Keratinocyte (primary cell): Measurements from ENCODE around the gene DPCD. TPM values are rescaled to one million over a fixed set of nuclear protein-coding genes. Genes with fewer than 3 reads are reported as not detected.

ENCODE experiments used
- DNase-seq: peaks from one replicate; pipeline ENCODE4 v3.0.0-alpha.2; 2011; ENCODE audit warnings: low read depth, missing footprints, low spot score
- FAIRE-seq: peaks from 2 replicates; lab custom pipeline; 2011; peaks lifted over from hg19 to GRCh38; lab: Jason Lieb, UNC
- H2AFZ ChIP-seq: 2 replicates; pipeline ENCODE4 v1.6.0; 2012; ENCODE audit warnings: low read length, control low read depth, inconsistent platforms; ENCODE audit not compliant: control insufficient read depth
- H3K27ac ChIP-seq: 2 replicates; pipeline ENCODE4 v1.5.1; 2011; ENCODE audit warnings: low read length; ENCODE audit not compliant: control insufficient read depth, insufficient read depth
- H3K27me3 ChIP-seq: 3 replicates; pipeline ENCODE4 v1.6.0; 2011; ENCODE audit warnings: low read length; ENCODE audit not compliant: control insufficient read depth, insufficient read depth; ENCODE audit errors: extremely low read depth
- H3K36me3 ChIP-seq, 2 experiments: 2 replicates in 1 of 2; 3 replicates in 1 of 2; pipeline ENCODE4 v1.5.1; 2011; ENCODE audit warnings: low read length in 2 of 2, mild to moderate bottlenecking in 1 of 2; ENCODE audit not compliant: control insufficient read depth in 2 of 2, insufficient read depth in 2 of 2; ENCODE audit errors: extremely low read depth in 1 of 2
- H3K4me1 ChIP-seq: 3 replicates; pipeline ENCODE4 v1.5.1; 2011; ENCODE audit warnings: low read length; ENCODE audit not compliant: control insufficient read depth, insufficient read depth; ENCODE audit errors: extremely low read depth
- H3K4me2 ChIP-seq: 3 replicates; pipeline ENCODE4 v1.6.0; 2011; ENCODE audit warnings: low read depth, low read length; ENCODE audit not compliant: control insufficient read depth, insufficient read depth; ENCODE audit errors: extremely low read depth
- H3K4me3 ChIP-seq, 3 experiments: fragments of 200-600 bp in 1 of 3; sonication (generic) in 1 of 3; 2 replicates in 2 of 3; 3 replicates in 1 of 3; pipeline ENCODE4 v1.5.1; 2011 to 2016; ENCODE audit warnings: low read length in 3 of 3, mild to moderate bottlenecking in 3 of 3, control low read depth in 2 of 3, inconsistent platforms in 1 of 3, low read depth in 1 of 3, mixed read lengths in 1 of 3, mixed run types in 1 of 3, moderate library complexity in 1 of 3; ENCODE audit not compliant: control insufficient read depth in 2 of 3, insufficient read depth in 2 of 3; ENCODE audit errors: extremely low read depth in 1 of 3
- H3K79me2 ChIP-seq: 2 replicates; pipeline ENCODE4 v1.6.0; 2012; ENCODE audit warnings: low read length; ENCODE audit not compliant: control insufficient read depth, insufficient read depth
- H3K9ac ChIP-seq: 3 replicates; pipeline ENCODE4 v1.6.0; 2011; ENCODE audit warnings: low read length; ENCODE audit not compliant: control insufficient read depth, insufficient read depth; ENCODE audit errors: extremely low read depth
- H3K9me1 ChIP-seq: 3 replicates; pipeline ENCODE4 v1.6.0; 2011; ENCODE audit warnings: low read length; ENCODE audit not compliant: control insufficient read depth, insufficient read depth; ENCODE audit errors: extremely low read depth
- H3K9me3 ChIP-seq: 2 replicates; pipeline ENCODE4 v1.5.1; 2012; ENCODE audit warnings: low read depth, low read length; ENCODE audit not compliant: control insufficient read depth
- H4K20me1 ChIP-seq: 3 replicates; pipeline ENCODE4 v1.6.0; 2011; ENCODE audit warnings: low read length; ENCODE audit not compliant: control insufficient read depth, insufficient read depth; ENCODE audit errors: extremely low read depth
- EZH2 ChIP-seq: IDR thresholded peaks from one replicate; pipeline ENCODE4 v1.6.1; 2012; ENCODE audit warnings: inconsistent platforms, mild to moderate bottlenecking, low read length, moderate library complexity
- dilution Hi-C: fragments of 300-500 bp; cut with MboI; formaldehyde crosslinking; loops from one replicate; pipeline ENCODE4 v1.7.0; 2020; ENCODE audit warnings: low sequenced_read_pairs; ENCODE audit not compliant: extremely low pct_ligation_motif_present
- polyA plus RNA-seq, 5 experiments: library from polyadenylated mRNA; depleted of rRNA in 3 of 5; stranded (reverse) in 3 of 5; stranded (forward) in 1 of 5; unstranded in 1 of 5; fragments of >200 nt; gene quantifications; 1 replicate in 1 of 5; 2 replicates in 3 of 5; 3 replicates in 1 of 5; pipeline versions ENCODE4 v1.2.1 to v1.2.3, GENCODE V29; 2011 to 2012; ENCODE audit warnings: missing spikeins in 2 of 5, low read depth in 1 of 5, low replicate concordance in 1 of 5
- TF ChIP-seq, protein P1 (sequence below), 3 experiments: IDR thresholded peaks in 1 of 3; conservative IDR thresholded peaks in 1 of 3; optimal IDR thresholded peaks in 1 of 3; 2 replicates in 2 of 3; 3 replicates in 1 of 3; pipeline versions ENCODE3 to v1.5.1; 2011; ENCODE audit warnings: low read length in 3 of 3, mild to moderate bottlenecking in 3 of 3, moderate library complexity in 2 of 3, control low read depth in 1 of 3, inconsistent platforms in 1 of 3; ENCODE audit not compliant: insufficient read depth in 2 of 3; ENCODE audit errors: extremely low read depth in 1 of 3

Gene DPCD
- polyA plus RNA-seq, 1 donor (not counting 4 experiments of a cell fraction or from before 2014, with no cell fraction given) = 58.1 TPM

DNA sequence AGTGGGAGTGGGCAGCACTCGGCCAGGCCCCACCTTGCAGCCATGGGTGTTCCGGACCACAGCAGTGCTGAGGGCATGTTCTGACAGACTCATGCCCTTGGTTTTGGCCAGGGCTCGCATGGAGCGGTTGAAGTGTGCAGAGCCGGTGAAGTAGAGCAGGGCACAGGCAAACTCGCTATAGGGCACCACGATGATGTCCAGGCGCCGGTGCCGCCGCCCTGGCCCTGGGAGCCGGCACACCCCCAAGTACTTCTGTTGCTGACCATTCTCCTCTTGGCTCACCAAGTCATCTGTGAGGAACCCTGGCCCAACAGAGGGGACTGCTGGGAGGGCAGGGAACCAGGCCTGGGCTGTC is 8.6 kb upstream of the DPCD start:
- FAIRE-seq = no peak
- Histone ChIP-seq H3K36me3 (peaks cover 19 to 23% of the 10 kb centered on the region in 2 experiments), H3K9me3 (no peaks in the 10 kb centered on the region), H3K27me3 (no peaks in the 10 kb centered on the region), H4K20me1 (no peaks in the 10 kb centered on the region), H3K27ac (no peak overlapping the region), H2AFZ (no peak overlapping the region), H3K4me1 (no peaks in the 10 kb centered on the region), H3K4me3 (no peak overlapping the region), H3K9me1 (no peaks in the 10 kb centered on the region), H3K4me2 (no peak overlapping the region), H3K9ac (no peak overlapping the region), H3K79me2 (no peaks in the 10 kb centered on the region)
- TF ChIP-seq EZH2 = no peak
- TF ChIP-seq, protein P1, sequence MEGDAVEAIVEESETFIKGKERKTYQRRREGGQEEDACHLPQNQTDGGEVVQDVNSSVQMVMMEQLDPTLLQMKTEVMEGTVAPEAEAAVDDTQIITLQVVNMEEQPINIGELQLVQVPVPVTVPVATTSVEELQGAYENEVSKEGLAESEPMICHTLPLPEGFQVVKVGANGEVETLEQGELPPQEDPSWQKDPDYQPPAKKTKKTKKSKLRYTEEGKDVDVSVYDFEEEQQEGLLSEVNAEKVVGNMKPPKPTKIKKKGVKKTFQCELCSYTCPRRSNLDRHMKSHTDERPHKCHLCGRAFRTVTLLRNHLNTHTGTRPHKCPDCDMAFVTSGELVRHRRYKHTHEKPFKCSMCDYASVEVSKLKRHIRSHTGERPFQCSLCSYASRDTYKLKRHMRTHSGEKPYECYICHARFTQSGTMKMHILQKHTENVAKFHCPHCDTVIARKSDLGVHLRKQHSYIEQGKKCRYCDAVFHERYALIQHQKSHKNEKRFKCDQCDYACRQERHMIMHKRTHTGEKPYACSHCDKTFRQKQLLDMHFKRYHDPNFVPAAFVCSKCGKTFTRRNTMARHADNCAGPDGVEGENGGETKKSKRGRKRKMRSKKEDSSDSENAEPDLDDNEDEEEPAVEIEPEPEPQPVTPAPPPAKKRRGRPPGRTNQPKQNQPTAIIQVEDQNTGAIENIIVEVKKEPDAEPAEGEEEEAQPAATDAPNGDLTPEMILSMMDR (optimal IDR thresholded peaks at IDR 0.05 in 1 of 3, IDR thresholded peaks at IDR 0.05 in 1 of 3, conservative IDR thresholded peaks at IDR 0.05 in 1 of 3; ENCODE audit: extremely low read depth in 1 of 3, insufficient read depth in 2 of 3, low read length in 3 of 3) = no peak
- DNase-seq = no peak
- dilution Hi-C loops = no loop called here

DNA sequence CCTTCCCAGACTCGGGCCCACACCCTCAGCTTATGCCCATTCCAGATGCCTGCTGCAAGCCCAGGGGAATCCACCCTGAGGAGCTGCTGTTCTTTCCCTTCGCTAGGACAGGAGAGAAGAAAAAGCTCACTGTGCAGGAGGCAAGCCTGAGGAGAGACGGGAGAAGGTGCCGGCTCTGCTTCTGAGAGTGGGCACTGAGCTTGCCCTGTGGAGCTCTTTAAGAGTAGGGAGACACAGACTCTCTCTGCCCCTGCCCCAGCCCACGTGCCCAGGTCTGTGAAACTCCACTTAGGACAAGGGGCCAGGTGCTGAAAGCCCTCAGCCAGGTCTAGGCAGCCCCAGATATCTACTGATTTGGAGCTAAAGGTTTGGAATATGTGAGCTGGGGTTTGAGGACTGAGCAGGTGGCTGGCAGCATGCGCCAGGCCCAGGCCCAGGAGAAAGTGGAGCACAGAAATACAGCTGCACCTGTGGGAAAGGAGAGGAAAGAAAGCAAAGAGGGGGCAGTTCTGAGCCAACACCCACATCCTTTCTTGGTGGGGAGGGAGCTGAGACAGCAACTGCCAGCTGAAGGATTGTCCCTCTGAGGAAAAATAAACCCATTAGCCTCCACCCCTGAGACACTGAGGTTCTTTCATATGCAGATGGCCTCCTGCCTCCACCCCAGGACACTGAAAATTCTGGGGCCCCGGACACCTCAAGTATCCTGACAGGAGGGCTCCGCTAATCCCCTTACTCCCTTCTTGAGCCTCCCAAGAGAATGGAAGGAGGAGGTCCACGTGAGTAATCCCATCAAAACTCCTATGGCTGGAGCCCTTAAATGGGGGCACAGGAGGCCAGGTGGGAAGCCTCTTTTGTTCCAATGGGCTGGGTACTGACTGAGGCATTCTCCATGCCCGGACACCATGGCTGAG is 7.4 kb upstream of the DPCD start:
- DNase-seq (no peak), FAIRE-seq (no peak)
- H3K36me3 ChIP-seq = peaks cover 19 to 23% of the 10 kb centered on the region in 2 experiments
- H3K4me2 ChIP-seq = no peak overlapping the region
- H3K9me1 ChIP-seq = no peaks in the 10 kb centered on the region
- TF ChIP-seq, protein P1 (optimal IDR thresholded peaks at IDR 0.05 in 1 of 3, IDR thresholded peaks at IDR 0.05 in 1 of 3, conservative IDR thresholded peaks at IDR 0.05 in 1 of 3; ENCODE audit: extremely low read depth in 1 of 3, insufficient read depth in 2 of 3, low read length in 3 of 3) = no peak
- TF ChIP-seq EZH2 = no peak
- no peaks in the 10 kb centered on the region for H3K27me3 ChIP-seq
- H4K20me1 ChIP-seq = no peaks in the 10 kb centered on the region
- no peaks in the 10 kb centered on the region for H3K79me2 ChIP-seq
- dilution Hi-C loops = no loop called here
- H3K9ac ChIP-seq = no peak overlapping the region
- H3K27ac ChIP-seq = no peak overlapping the region
- H2AFZ ChIP-seq = no peak overlapping the region
- H3K4me1 ChIP-seq = no peaks in the 10 kb centered on the region
- H3K4me3 ChIP-seq = no peak overlapping the region
- no peaks in the 10 kb centered on the region for H3K9me3 ChIP-seq
